Prostate gland (tissue), 2 donors: ENCODE data around the gene SAMD8.

Experiments used
- CTCF ChIP-seq, 4 experiments: fragments of 200-600 bp in 2 of 4; fragments of 450-650 bp in 2 of 4; sonication (generic) in 2 of 4; IDR thresholded peaks; 1 replicate in 3 of 4; 2 replicates in 1 of 4; pipeline ENCODE4 v1.5.1; 2016 to 2019; ENCODE audit warnings: antibody characterized with exemption in 4 of 4, mild to moderate bottlenecking in 2 of 4, moderate library complexity in 2 of 4
- POLR2A ChIP-seq: fragments of 450-650 bp; IDR thresholded peaks from one replicate; pipeline ENCODE4 v1.6.1; 2016; ENCODE audit warnings: antibody characterized with exemption, mild to moderate bottlenecking
- POLR2AphosphoS5 ChIP-seq: sonication (generic); formaldehyde crosslinking; IDR thresholded peaks from one replicate; pipeline ENCODE4 v1.6.1; 2017; ENCODE audit warnings: antibody characterized with exemption

GRCh38 chr10:75205908-75206307 lies 94.5 kb downstream of the SAMD8 start:
- no peak for TF ChIP-seq CTCF (IDR thresholded peaks at IDR 0.05)
- no peak for TF ChIP-seq POLR2AphosphoS5
- TF ChIP-seq POLR2A, result no peak
